HepG2 (cell line): Measurements from ENCODE around the gene MAN1A1.

ENCODE experiments used
- GABPA ChIP-seq, 2 experiments: IDR thresholded peaks; 2 replicates each; pipeline ENCODE4 v1.6.1; 2011 to 2016; ENCODE audit warnings: low read depth in 2 of 2, low read length in 1 of 2, missing biosample characterization in 1 of 2, missing genetic modification characterization in 1 of 2
- KLF12 ChIP-seq: sonication (generic); formaldehyde crosslinking; IDR thresholded peaks from 2 replicates; pipeline ENCODE4 v1.4.0; 2020; ENCODE audit warnings: missing genetic modification reagents, borderline replicate concordance

DNA sequence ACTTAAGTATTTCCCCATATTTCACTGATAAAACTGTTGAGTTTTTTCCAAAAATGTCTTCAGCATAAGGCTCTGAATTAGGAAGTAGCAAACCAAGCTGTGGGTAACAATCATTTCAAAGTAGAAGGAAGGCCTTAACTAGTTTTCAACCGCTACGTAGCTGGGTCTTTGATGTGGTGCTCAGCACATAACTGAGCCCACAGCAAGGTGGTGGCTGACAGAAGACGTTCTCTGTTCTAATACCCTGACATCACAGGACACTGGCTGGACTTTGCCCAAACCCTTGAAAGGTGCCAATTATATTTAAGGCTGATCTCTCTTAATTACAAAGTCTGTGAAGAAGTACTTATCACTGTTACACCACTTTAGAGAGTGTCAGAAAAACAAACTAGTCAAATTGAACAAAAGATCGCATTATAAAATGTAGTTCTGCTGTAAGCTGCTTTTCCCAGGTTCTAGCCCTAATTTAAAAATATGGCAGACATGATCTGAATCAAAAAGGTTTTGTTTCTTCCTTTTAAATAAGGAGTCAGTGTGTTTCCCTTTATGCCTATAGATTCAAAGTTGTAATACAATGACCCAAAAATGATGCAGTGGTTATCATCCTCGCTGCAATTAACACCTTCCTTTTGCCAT, 26.7 kb downstream of the MAN1A1 start:
- TF ChIP-seq GABPA (IDR thresholded peaks at IDR 0.05; ENCODE audit: low read depth, low read length) (no peak), GABPA (CRISPR knock-in tag; IDR thresholded peaks at IDR 0.05; ENCODE audit: low read depth) (no peak), KLF12 (no peak)
